PFSK-1 (cell line): Measurements from ENCODE around the gene VIT.

Experiments
- FOXP2 ChIP-seq: optimal IDR thresholded peaks from 2 replicates; pipeline ENCODE3; 2011; ENCODE audit warnings: borderline replicate concordance, control low read depth, inconsistent platforms; ENCODE audit not compliant: insufficient read depth; ENCODE audit errors: extremely low read length, extremely low read depth
- POLR2AphosphoS5 ChIP-seq: IDR thresholded peaks from 2 replicates; pipeline ENCODE4 v1.6.1; 2012; ENCODE audit warnings: low read depth, mild to moderate bottlenecking, control low read depth, low read length, moderate library complexity
- SIN3A ChIP-seq: IDR thresholded peaks from 2 replicates; pipeline ENCODE4 v1.6.1; 2012; ENCODE audit warnings: mild to moderate bottlenecking, low read length, moderate library complexity, borderline replicate concordance; ENCODE audit not compliant: insufficient read depth
- TAF1 ChIP-seq: IDR thresholded peaks from 2 replicates; pipeline ENCODE4 v1.6.1; 2012; ENCODE audit warnings: low read length, control low read depth, borderline replicate concordance; ENCODE audit not compliant: insufficient read depth
- TF ChIP-seq, protein P1 (sequence below), 2 experiments: IDR thresholded peaks; 2 replicates each; pipeline versions ENCODE4 v1.6.1 to v1.8.0; 2011 to 2012; ENCODE audit warnings: low read depth in 2 of 2, low read length in 2 of 2, control low read depth in 1 of 2, inconsistent platforms in 1 of 2, mild to moderate bottlenecking in 1 of 2, moderate library complexity in 1 of 2; ENCODE audit not compliant: insufficient read depth in 1 of 2

VIT gene

DNA sequence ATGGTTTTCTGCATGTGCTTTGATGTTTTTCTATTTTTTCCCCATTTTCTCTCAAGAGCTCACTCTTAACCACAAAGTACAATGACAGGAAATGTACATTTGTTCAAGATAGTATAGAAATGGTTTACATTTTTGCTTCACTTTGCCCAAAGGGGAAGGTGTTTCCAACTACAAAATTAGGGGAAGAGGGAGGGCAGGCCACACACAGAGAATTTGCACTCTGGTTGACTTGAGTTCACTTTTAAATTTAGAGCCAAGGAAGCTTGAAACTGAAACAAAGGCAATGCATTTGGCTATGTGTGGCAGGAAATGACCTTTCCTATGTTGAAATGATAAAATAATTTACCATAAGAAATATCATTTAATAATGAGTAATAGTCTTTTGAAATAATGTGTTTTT lies 19.1 kb upstream of the VIT start:
- no peak for TF ChIP-seq TAF1
- TF ChIP-seq SIN3A = no peak
- TF ChIP-seq, protein P1, sequence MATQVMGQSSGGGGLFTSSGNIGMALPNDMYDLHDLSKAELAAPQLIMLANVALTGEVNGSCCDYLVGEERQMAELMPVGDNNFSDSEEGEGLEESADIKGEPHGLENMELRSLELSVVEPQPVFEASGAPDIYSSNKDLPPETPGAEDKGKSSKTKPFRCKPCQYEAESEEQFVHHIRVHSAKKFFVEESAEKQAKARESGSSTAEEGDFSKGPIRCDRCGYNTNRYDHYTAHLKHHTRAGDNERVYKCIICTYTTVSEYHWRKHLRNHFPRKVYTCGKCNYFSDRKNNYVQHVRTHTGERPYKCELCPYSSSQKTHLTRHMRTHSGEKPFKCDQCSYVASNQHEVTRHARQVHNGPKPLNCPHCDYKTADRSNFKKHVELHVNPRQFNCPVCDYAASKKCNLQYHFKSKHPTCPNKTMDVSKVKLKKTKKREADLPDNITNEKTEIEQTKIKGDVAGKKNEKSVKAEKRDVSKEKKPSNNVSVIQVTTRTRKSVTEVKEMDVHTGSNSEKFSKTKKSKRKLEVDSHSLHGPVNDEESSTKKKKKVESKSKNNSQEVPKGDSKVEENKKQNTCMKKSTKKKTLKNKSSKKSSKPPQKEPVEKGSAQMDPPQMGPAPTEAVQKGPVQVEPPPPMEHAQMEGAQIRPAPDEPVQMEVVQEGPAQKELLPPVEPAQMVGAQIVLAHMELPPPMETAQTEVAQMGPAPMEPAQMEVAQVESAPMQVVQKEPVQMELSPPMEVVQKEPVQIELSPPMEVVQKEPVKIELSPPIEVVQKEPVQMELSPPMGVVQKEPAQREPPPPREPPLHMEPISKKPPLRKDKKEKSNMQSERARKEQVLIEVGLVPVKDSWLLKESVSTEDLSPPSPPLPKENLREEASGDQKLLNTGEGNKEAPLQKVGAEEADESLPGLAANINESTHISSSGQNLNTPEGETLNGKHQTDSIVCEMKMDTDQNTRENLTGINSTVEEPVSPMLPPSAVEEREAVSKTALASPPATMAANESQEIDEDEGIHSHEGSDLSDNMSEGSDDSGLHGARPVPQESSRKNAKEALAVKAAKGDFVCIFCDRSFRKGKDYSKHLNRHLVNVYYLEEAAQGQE (IDR thresholded peaks at IDR 0.05; ENCODE audit: insufficient read depth in 1 of 2, low read depth in 2 of 2, low read length in 2 of 2) = no peak
- TF ChIP-seq POLR2AphosphoS5 = no peak
- TF ChIP-seq FOXP2 = no peak

DNA sequence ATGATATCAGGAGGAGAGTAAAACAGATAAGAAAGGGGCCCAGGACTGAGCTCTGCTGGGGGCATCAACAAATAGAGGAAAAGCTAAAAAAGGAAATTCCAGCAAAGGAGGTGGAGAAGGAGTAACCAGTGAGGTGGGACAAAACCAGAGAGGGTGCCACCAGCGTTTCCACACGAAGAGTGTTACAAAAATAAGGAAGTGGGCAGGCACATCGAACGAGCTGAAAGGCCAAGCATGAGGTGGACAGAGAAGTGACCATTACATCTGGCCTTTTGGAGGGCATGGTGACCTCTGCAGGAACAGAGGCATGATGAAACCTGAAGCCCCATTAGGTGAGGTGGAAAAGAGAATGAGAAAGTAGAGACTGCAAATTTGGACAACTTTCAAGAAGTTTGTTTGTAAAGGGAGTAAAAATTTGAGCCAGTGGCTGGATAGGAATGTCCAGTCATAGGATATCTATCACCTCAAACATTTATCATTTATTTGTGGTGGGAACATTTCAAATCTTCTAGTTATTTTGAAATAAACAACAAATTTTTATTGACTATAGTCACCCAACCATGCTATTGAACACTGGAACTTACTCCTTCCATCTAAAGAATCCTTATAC lies 18.4 kb upstream of the VIT start:
- TF ChIP-seq TAF1 (no peak), SIN3A (no peak), POLR2AphosphoS5 (no peak), FOXP2 (no peak)
- TF ChIP-seq, protein P1 (IDR thresholded peaks at IDR 0.05; ENCODE audit: insufficient read depth in 1 of 2, low read depth in 2 of 2, low read length in 2 of 2) = no peak

DNA sequence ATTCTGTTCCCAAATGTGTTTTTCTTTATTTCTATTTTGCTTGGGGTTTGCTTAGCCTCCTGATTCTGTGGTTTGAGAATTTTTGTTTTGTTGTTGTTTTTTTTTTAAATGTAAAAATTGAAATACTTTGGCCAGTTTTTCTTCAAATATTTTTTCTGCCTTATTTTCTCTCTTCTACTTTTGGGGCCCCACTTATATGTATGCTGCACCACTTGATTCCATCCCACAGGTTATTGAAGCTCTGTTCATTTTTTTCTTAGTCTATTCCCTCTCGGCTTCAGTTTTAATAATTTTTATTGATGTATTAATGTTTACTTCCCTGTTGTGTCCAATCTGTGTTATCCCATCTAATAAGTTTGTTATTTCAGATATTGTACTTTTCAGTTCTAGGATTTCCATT lies 17.7 kb upstream of the VIT start:
- TF ChIP-seq TAF1 (no peak), FOXP2 (no peak), SIN3A (no peak), POLR2AphosphoS5 (no peak)
- TF ChIP-seq, protein P1 (IDR thresholded peaks at IDR 0.05; ENCODE audit: insufficient read depth in 1 of 2, low read depth in 2 of 2, low read length in 2 of 2) = no peak

DNA sequence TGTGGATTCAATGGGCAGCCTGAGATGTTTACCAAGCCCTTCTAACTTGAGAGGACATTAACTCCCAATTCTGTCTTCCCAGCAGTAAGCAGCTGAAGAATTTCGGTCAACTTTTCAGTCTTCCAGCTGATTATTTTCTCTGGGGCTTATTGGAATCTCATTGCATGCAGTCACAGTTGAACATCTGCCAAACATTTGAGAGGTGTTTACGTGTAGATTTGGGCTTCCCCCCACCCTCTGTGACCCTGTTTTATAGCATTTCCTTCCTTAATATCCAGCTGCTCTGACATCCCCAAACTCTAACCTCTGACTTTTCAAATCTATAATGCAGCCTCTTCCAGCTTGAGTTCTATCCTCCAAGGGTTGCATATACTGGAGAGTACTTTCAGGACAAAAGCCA lies 16.5 kb upstream of the VIT start:
- TF ChIP-seq TAF1 = no peak
- no peak for TF ChIP-seq SIN3A
- no peak for TF ChIP-seq POLR2AphosphoS5
- TF ChIP-seq FOXP2 = no peak
- TF ChIP-seq, protein P1 (IDR thresholded peaks at IDR 0.05; ENCODE audit: insufficient read depth in 1 of 2, low read depth in 2 of 2, low read length in 2 of 2) = no peak

DNA sequence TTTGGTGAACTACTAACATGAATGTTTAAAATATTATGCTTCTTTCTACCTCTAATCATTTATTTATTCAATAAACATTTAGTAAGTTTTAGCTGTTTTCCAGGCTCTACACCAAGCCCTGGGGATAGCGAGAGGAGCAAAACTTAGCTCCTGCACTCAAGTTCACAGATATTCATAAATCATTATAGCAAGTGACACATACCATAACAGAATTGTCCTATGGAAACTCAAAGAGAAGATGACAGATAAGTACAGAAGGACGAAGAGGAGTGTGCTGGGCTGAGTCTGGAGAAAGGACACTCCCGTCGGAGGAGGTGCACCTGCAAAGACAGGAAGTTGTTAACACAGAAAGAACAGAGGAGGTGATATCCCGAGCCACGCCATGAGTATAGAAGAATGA lies 13.9 kb upstream of the VIT start:
- TF ChIP-seq, protein P1 (IDR thresholded peaks at IDR 0.05; ENCODE audit: insufficient read depth in 1 of 2, low read depth in 2 of 2, low read length in 2 of 2) = no peak
- TF ChIP-seq TAF1 = no peak
- TF ChIP-seq POLR2AphosphoS5 = no peak
- TF ChIP-seq SIN3A = no peak
- no peak for TF ChIP-seq FOXP2
